Measurements from ENCODE around the gene ADK. TPM values are rescaled to one million over a fixed set of nuclear protein-coding genes. Genes with fewer than 3 reads are reported as not detected.

The ADK gene
- total RNA-seq, 3 donors from 2014 or later (not counting 1 experiment from before 2014, with no cell fraction given) = 13.4 to 16.1 (median 14.1) TPM

GRCh38 chr10:74483356-74483755 lies 332.3 kb downstream of the ADK start:
- Histone ChIP-seq H3K27me3 (ENCODE audit: control insufficient read depth, insufficient read depth, low read length) (no peaks in the 10 kb centered on the region), H3K9me3 (ENCODE audit: control insufficient read depth, insufficient read depth, low read length) (peaks cover 9% of the 10 kb centered on the region), H3K4me3 (ENCODE audit: low read length) (no peak overlapping the region), H3K36me3 (ENCODE audit: control insufficient read depth, insufficient read depth, low read length) (no peaks in the 10 kb centered on the region), H3K4me1 (ENCODE audit: control insufficient read depth, insufficient read depth, low read length) (no peaks in the 10 kb centered on the region), H3K27ac (ENCODE audit: low read length) (no peak overlapping the region)
- Mint-ChIP-seq H3K36me3 (no peaks in the 10 kb centered on the region), H3K4me3 (no peak overlapping the region), H3K4me1 (no peaks in the 10 kb centered on the region), H3K27me3 (ENCODE audit: low read depth in 2 of 2) (no peaks in the 10 kb centered on the region), H3K27ac (no peak overlapping the region), H3K9me3 (peaks cover 0 to 3% of the 10 kb centered on the region in 2 donors)
- WGBS (ENCODE audit: insufficient coverage) = 95% methylated on average over 3 of the region's 3 CpGs
- DNase-seq (no peak), ATAC-seq (no peak)
- intact Hi-C loops (cut with micrococcal nuclease) = no loop called here
- TF ChIP-seq CTCF (IDR thresholded peaks at IDR 0.05) = no peak

- no peak for TF ChIP-seq CTCF (IDR thresholded peaks at IDR 0.05)
- Histone ChIP-seq H3K9me3 (ENCODE audit: control insufficient read depth, insufficient read depth, low read length) (peaks cover 9% of the 10 kb centered on the region), H3K36me3 (ENCODE audit: control insufficient read depth, insufficient read depth, low read length) (no peaks in the 10 kb centered on the region), H3K4me3 (ENCODE audit: low read length) (no peak overlapping the region), H3K27me3 (ENCODE audit: control insufficient read depth, insufficient read depth, low read length) (no peaks in the 10 kb centered on the region), H3K4me1 (ENCODE audit: control insufficient read depth, insufficient read depth, low read length) (no peaks in the 10 kb centered on the region), H3K27ac (ENCODE audit: low read length) (no peak overlapping the region)
- DNase-seq = no peak
- intact Hi-C loops (cut with micrococcal nuclease) = no loop called here
- 93% methylated on average over 2 of the region's 2 CpGs for WGBS (ENCODE audit: insufficient coverage)
- Mint-ChIP-seq H3K4me3 (no peak overlapping the region), H3K27me3 (ENCODE audit: low read depth in 2 of 2) (no peaks in the 10 kb centered on the region), H3K9me3 (peaks cover 0 to 3% of the 10 kb centered on the region in 2 donors), H3K36me3 (no peaks in the 10 kb centered on the region), H3K4me1 (no peaks in the 10 kb centered on the region), H3K27ac (no peak overlapping the region)
- no peak for ATAC-seq
These were observed 334.3 kb downstream of the ADK start for GRCh38 chr10:74485283-74485682.

- no peaks in the 10 kb centered on the region for H3K36me3 Mint-ChIP-seq
These were observed 335.6 kb downstream of the ADK start for GRCh38 chr10:74486659-74487058.

More at GRCh38 chr10:74486659-74487058, 335.6 kb downstream of the ADK start:
- Histone ChIP-seq H3K4me1 (ENCODE audit: control insufficient read depth, insufficient read depth, low read length) (no peaks in the 10 kb centered on the region), H3K27ac (ENCODE audit: low read length) (no peak overlapping the region), H3K9me3 (ENCODE audit: control insufficient read depth, insufficient read depth, low read length) (peaks cover 9% of the 10 kb centered on the region), H3K4me3 (ENCODE audit: low read length) (no peak overlapping the region), H3K27me3 (ENCODE audit: control insufficient read depth, insufficient read depth, low read length) (no peaks in the 10 kb centered on the region), H3K36me3 (ENCODE audit: control insufficient read depth, insufficient read depth, low read length) (no peaks in the 10 kb centered on the region)
- TF ChIP-seq CTCF (IDR thresholded peaks at IDR 0.05) = no peak
- Mint-ChIP-seq H3K27ac (no peak overlapping the region), H3K4me1 (no peaks in the 10 kb centered on the region), H3K9me3 (peaks cover 0 to 3% of the 10 kb centered on the region in 2 donors), H3K27me3 (ENCODE audit: low read depth in 2 of 2) (no peaks in the 10 kb centered on the region), H3K4me3 (no peak overlapping the region)
- no CpG with 5 or more reads among the region's 1 CpG for WGBS (ENCODE audit: insufficient coverage)
- intact Hi-C loops (cut with micrococcal nuclease) = no loop called here
- no peak for DNase-seq
- ATAC-seq = no peak
